HT1080 (cell line): Measurements from ENCODE around the gene ABCG4. TPM values are rescaled to one million over a fixed set of nuclear protein-coding genes. Genes with fewer than 3 reads are reported as not detected.
"Not testable (repeated sequence)": the region's sequence is repeated elsewhere in the genome, so short reads cannot be mapped to it uniquely, and the experiment has no call there.

ENCODE experiments used
- DNase-seq: peaks from one replicate; pipeline ENCODE4 v3.0.0-alpha.2; 2015; ENCODE audit warnings: low read depth
- polyA plus RNA-seq, 2 experiments: library from polyadenylated mRNA; depleted of rRNA; stranded (reverse); fragments of >200 nt; gene quantifications; 2 replicates each; pipeline ENCODE4 v1.2.3, GENCODE V29; 2015
- total RNA-seq: library from RNA; depleted of rRNA; stranded (reverse); fragments of >200 nt; shearing (Covaris generic); gene quantifications from 2 replicates; pipeline ENCODE4 v1.2.3, GENCODE V29; 2014; rRNA removed

The ABCG4 gene
- not detected in 2 replicates for total RNA-seq
- 0.06 and 0.15 TPM in 2 replicates for polyA plus RNA-seq (2015; cell fraction: cytosol; rRNA removed)
- polyA plus RNA-seq (2015; cell fraction: nucleus; rRNA removed), result 0.40 and 0.50 TPM in 2 replicates

GRCh38 chr11:119149018-119149785, at the start of gene ABCG4:
Gene ABCG4 (plus strand): TSS chr11:119149052. CDS start chr11:119149966, 914 bp downstream.
- no peak for DNase-seq

DNA sequence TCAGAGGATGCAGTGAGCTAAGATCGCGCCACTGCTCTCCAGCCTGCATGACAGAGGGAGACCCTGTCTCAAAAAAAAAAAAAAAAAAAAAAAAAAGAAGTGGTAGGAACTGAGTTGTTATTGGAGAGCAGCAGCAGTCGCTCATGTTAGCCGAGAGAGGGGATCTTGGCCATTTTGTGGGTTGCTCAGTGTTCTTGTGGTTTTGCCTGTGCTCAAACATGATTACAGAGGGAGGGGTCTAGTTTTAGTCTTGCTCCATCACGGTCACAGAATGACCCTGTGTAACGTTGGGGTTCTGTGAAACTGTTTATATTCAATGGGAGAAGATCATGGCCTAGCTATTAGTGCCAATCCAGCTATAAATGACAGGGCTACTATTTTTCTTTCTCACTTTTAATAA, 49.1 kb upstream of the ABCG4 start:
- DNase-seq, result no peak

- peak; percentile 67 for DNase-seq
These were observed 48.4 kb upstream of the ABCG4 start for GRCh38 chr11:119100246-119100970.

DNA sequence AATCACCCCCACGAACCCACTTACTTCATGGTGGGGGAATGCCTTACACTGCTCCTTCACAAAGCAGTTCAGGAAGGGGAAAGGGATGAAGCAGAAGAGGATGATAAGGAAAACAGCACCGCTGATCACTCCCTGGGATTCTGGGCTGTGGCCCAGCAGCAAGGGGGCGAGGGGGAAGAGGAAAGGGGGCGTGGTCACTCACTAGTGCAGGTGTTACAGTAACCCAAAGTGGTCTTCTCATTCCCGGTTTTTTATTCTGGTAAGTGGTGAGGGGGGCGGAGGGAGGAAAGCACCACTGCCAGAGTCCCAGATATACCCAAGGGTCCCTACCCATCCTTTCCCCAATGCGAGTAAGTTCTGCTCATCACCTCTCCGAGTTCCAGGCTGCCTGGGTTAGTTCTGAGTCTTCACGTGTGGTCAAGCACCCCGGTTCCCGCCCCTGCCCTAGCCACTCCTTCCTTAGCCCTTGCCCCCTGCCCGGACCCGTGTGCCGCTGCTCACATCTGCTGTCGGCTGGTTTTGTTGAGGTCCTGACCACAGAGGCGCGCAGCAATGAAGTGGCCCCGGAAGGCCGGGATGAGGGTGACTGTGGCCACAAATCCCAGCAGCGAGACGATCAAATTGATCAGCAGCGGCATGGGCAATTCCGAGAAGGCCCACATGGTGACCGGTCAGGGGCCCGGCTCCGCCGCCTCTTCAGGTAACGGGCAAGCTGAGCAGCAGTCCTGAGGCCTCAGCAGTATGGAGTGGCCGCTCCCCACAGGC, 47.7 kb upstream of the ABCG4 start:
- DNase-seq, result no peak

DNA sequence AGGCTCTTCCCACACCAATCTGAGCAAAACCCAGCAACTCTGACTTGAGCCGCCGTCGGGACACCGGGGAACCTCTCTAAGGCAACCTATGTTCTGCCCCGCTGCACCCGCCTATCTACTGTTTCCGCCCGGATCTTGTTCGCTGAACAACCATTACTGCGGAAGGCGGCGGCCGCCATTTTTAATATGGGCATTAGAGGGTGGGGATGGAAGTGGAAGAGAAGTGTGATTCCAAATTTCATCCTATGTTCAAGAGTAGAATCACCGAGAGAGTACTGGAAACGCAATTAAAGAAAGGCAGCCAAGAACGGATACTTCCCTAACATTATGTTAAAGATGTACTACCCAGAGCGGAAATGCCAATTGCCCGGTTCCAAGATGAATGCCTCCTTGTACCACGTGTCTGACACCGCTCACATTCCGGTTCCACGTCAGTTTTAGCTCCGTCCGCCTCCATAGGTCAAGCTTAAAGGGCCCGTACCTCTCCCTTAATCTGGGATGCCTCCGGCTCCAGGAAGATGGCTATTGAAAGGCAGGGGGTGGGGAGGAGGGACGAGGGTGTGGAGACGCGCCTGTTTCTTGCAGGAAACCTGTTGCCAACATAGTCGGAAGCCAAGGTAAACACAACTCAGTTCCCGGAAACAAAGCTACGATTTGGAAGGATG, 47.0 kb upstream of the ABCG4 start, which contains the start of gene DPAGT1:
TSS of gene DPAGT1 (minus strand) at position 95 of the 665 bp plus-strand sequence. CDS start 198 bp downstream, outside the sequence.
- peak; percentile 96 for DNase-seq

- DNase-seq, result not testable (repeated sequence)
These were observed 45.6 kb upstream of the ABCG4 start for GRCh38 chr11:119103161-119103664.

GRCh38 chr11:119103793-119104192, 45.1 kb upstream of the ABCG4 start:
- peak; percentile 15 for DNase-seq

DNA sequence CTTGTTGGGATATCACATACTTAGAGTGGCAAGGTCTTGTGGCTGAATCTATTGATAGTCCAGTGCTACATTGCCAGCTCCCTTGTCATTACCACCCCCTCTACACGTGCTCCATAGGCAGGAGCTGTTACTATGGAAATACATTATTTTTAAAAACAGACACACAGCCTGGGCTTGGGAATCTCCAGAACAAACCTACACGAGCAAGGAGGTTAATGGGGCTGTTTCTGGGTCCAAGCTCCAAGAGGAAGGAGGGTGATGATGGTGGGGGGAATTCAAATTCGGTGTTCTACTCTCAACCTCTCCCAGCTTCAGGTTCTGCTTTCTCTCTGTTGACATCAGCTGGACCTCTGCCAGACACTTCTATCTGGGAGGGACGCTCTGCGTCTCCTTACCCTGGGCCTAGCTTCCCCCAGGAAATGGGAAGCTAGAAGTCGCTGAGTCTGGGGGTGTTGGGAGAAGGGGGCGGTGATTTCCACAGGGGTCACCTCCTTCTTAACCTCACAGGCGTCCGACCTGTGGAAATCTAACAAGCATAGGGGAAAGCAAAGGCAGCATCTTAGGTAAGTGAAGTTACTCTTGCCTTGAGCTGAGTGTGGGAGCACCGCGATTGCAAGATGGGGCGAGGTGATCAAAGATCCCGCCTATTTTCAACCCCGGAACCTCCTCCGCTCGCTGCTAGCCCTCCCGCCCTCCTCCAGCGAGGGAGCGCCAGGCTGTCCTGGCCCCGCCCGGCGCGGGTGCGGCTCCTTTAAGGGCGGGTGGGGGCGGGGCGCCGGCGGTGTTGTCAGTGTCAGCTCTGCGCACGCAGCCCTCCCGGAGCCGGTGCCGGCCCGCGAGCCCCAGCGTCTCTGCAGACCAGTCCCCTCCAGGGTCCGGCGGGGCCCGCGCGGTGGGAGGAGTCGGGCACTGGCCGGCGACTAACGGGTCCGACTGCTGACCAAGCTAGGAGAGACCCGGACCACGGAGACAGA, 42.0 kb upstream of the ABCG4 start, which contains the start of gene C2CD2L:
TSS of gene C2CD2L (plus strand) at position 781 of the 974 bp plus-strand sequence. CDS start 398 bp downstream, outside the sequence.
- DNase-seq, result peak; percentile 91

DNA sequence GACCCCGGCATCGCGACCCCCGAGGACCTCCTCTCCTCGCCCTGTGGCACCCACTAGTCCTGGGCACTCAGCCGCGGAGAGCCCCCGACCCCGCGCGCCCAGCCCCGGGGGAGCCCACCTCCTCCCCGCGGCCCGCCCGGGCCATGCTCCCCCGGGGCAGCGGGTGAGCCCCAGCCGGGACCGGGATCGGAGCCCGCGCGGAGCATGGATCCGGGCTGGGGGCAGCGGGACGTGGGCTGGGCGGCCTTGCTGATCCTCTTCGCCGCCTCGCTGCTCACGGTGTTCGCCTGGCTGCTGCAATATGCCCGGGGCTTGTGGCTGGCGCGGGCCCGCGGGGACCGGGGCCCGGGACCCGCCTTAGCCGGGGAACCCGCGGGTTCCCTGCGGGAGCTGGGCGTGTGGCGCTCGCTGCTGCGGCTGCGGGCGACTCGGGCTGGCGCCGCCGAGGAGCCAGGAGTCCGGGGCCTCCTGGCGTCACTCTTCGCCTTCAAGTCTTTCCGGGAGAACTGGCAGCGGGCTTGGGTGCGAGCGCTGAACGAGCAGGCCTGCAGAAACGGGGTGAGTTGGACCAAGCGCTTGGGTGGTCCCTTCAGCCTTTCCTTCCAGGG, 41.2 kb upstream of the ABCG4 start:
- no peak for DNase-seq

- peak; percentile 74 for DNase-seq
These were observed 40.6 kb upstream of the ABCG4 start for GRCh38 chr11:119108146-119108856.

GRCh38 chr11:119108857-119109221, 40.0 kb upstream of the ABCG4 start:
- no peak for DNase-seq

DNA sequence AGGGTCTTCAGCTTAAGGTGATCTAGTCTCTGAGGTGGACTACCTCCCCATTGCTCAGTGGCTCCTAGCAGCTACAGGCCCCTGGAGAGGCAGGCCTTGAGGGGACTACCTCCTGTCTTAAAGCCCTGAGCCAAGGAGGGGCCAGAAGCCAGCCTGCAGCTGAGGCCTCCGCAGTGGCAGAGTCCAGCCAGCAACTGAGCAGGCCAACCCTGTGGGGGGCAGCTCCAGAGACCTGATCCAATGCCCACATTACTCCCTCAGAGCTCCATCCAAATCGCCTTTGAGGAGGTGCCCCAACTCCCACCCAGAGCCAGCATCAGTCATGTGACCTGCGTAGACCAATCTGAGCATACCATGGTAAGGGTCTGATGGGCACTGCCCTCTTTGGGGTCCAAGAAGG, 39.0 kb upstream of the ABCG4 start:
- DNase-seq, result no peak

- DNase-seq, result no peak
These were observed 38.4 kb upstream of the ABCG4 start for GRCh38 chr11:119110439-119110838.

DNA sequence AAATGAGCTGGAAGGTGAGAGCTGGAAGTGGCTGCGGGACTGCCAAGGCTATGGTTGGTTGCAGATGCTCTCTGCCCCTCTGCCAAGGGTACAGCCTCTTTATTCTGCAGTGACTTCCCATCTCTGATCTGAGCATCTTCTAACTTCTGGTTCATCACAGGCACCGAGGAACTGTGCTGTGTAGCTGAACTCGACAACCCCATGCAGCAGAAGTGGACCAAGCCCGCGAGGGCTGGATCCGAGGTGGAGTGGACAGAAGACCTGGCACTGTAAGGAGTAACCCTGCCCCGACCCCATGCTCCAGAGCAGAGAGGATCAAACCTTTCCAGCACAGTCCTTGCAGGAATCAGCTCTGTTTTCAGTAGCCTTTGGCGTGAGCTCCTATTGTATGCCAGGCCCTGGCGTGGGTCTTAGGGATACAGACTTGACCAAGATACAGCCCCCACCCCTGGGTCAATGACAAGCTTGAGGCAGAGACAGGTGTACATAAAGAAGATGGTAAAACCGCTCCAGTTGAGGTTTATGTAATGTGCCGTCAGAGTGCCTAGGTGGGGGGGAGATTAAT, 37.4 kb upstream of the ABCG4 start:
- no peak for DNase-seq

- DNase-seq, result no peak
These were observed 36.4 kb upstream of the ABCG4 start for GRCh38 chr11:119112314-119113020.

DNA sequence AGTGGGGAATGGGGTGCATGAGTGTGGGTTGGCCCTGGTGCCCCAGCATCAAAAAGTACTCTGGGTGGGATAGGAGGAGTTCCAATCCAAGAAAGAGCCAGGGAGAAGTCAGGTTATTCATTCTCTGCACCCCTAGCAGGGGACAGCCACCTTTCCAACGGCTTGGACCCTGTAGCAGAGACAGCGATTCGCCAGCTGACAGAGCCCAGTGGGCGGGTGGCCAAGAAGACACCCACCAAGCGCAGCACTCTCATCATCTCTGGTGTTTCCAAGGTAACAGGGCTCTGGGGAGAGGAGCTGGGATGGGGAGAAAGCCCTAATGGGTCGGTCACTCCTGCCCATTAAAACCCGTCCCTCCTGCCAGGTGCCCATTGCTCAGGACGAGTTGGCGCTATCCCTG, 35.1 kb upstream of the ABCG4 start:
- DNase-seq, result no peak

DNA sequence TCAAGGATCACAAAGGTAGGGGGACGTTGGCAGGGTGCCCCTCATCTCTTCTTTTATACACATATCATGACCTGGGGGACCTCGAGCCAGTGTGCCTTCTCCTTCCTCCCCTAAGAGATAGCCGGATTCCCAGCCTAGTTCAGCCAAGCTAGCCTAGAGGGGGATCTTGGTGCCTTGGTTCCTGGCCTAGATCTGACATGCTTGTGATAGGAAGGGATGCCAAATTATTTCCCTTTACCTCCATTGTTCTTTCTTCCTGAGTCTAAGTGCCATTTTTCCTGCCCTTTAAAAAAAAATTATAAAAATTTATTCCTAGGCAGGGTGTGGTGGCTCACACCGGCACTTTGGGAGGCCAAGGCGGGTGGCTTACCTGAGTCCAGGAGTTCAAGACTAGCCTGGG, 34.5 kb upstream of the ABCG4 start:
- DNase-seq, result no peak
